Large intestine (tissue), 12 donors: ENCODE data around the gene PRADC1. TPM values are rescaled to one million over a fixed set of nuclear protein-coding genes. Genes with fewer than 3 reads are reported as not detected.

Experiments used
- DNase-seq, 2 donors: peaks; one replicate each; pipeline versions ENCODE4 v3.0.0 to v3.0.0-alpha.2; 2013
- H3K27ac ChIP-seq: one replicate; pipeline ENCODE4 v1.5.1; 2013; ENCODE audit warnings: low read length
- H3K27me3 ChIP-seq: 2 replicates; pipeline ENCODE4 v1.6.1; 2013; ENCODE audit warnings: low read length; ENCODE audit not compliant: control insufficient read depth, insufficient read depth
- H3K36me3 ChIP-seq: 2 replicates; pipeline ENCODE4 v1.6.1; 2013; ENCODE audit warnings: low read length; ENCODE audit not compliant: control insufficient read depth, insufficient read depth
- H3K4me1 ChIP-seq: one replicate; pipeline ENCODE4 v1.6.1; 2013; ENCODE audit warnings: low read length; ENCODE audit not compliant: control insufficient read depth, insufficient read depth
- H3K4me3 ChIP-seq: one replicate; pipeline ENCODE4 v1.5.1; 2013; ENCODE audit warnings: low read length
- H3K9me3 ChIP-seq: one replicate; pipeline ENCODE4 v1.6.1; 2013; ENCODE audit warnings: mild to moderate bottlenecking, low read depth, low read length, moderate library complexity; ENCODE audit not compliant: control insufficient read depth
- WGBS: methylation state at CpG from one replicate; pipeline ENCODE4 v1.1.5; 2013; ENCODE audit warnings: low lambda C conversion rate; ENCODE audit not compliant: insufficient coverage; 5-methylcytosine and 5-hydroxymethylcytosine counted together
- long read RNA-seq, 11 donors: transcript quantifications; one replicate each; lab custom pipeline, GENCODE V29; 2026
- polyA plus RNA-seq: library from polyadenylated mRNA; unstranded; fragments of 120-200 nt; gene quantifications from one replicate; pipeline ENCODE4 v1.2.1, GENCODE V29; 2013

Gene PRADC1
- 13.5 TPM for polyA plus RNA-seq
- long read RNA-seq, donor 1, transcript PRADC1-201 (5 exons, 1,083 nt), result major isoform, 8 of 8 reads
- long read RNA-seq, donor 1, partial matches to known transcripts, result 0 of 8 reads
- long read RNA-seq, donor 1, other reads (novel, unspliced or antisense), result 0 of 8 reads
- long read RNA-seq, donor 2, transcript PRADC1-201 (5 exons, 1,083 nt), result major isoform, 17 of 17 reads
- long read RNA-seq, donor 2, partial matches to known transcripts, result 0 of 17 reads
- long read RNA-seq, donor 2, other reads (novel, unspliced or antisense), result 0 of 17 reads
- long read RNA-seq, donor 3, result 0 reads
- long read RNA-seq, donor 4, partial matches to known transcripts, result 0 of 3 reads
- long read RNA-seq, donor 4, other reads (novel, unspliced or antisense), result 0 of 3 reads
- long read RNA-seq, donor 5, transcript PRADC1-201 (5 exons, 1,083 nt), result major isoform, 10 of 10 reads
- long read RNA-seq, donor 5, partial matches to known transcripts, result 0 of 10 reads
- long read RNA-seq, donor 5, other reads (novel, unspliced or antisense), result 0 of 10 reads
- long read RNA-seq, donor 6, transcript PRADC1-201 (5 exons, 1,083 nt), result major isoform, 9 of 9 reads
- long read RNA-seq, donor 6, partial matches to known transcripts, result 0 of 9 reads
- long read RNA-seq, donor 6, other reads (novel, unspliced or antisense), result 0 of 9 reads
- long read RNA-seq, donor 7, transcript PRADC1-201 (5 exons, 1,083 nt), result major isoform, 7 of 7 reads
- long read RNA-seq, donor 7, partial matches to known transcripts, result 0 of 7 reads
- long read RNA-seq, donor 7, other reads (novel, unspliced or antisense), result 0 of 7 reads
- long read RNA-seq, donor 8, transcript PRADC1-201 (5 exons, 1,083 nt), result major isoform, 18 of 30 reads
- long read RNA-seq, donor 8, partial matches to known transcripts, result 10 of 30 reads
- long read RNA-seq, donor 8, other reads (novel, unspliced or antisense), result 0 of 30 reads
- long read RNA-seq, donor 9, transcript PRADC1-201 (5 exons, 1,083 nt), result major isoform, 11 of 24 reads
- long read RNA-seq, donor 9, partial matches to known transcripts, result 13 of 24 reads
- long read RNA-seq, donor 9, other reads (novel, unspliced or antisense), result 0 of 24 reads
- long read RNA-seq, donor 10, transcript PRADC1-201 (5 exons, 1,083 nt), result major isoform, 10 of 10 reads
- long read RNA-seq, donor 10, partial matches to known transcripts, result 0 of 10 reads
- long read RNA-seq, donor 10, other reads (novel, unspliced or antisense), result 0 of 10 reads
- long read RNA-seq, donor 11, transcript PRADC1-201 (5 exons, 1,083 nt), result major isoform, 11 of 16 reads
- long read RNA-seq, donor 11, partial matches to known transcripts, result 5 of 16 reads
- long read RNA-seq, donor 11, other reads (novel, unspliced or antisense), result 0 of 16 reads

GRCh38 chr2:73233154-73233931 is at the start of gene PRADC1:
Gene PRADC1, minus strand, starts transcription at chr2:73233239. Its CDS starts 79 bp downstream, at chr2:73233160.
- WGBS, result no CpG with 5 or more reads among the region's 67 CpGs
- peak within 1 kb of the TSS; percentile 96 for H3K27ac ChIP-seq
- peaks cover 8% of the 10 kb centered on the region for H3K4me1 ChIP-seq
- H3K36me3 ChIP-seq, result peaks cover 10% of the 10 kb centered on the region
- H3K9me3 ChIP-seq, result no peaks in the 10 kb centered on the region
- peak; percentile 99 to 100 for DNase-seq
- peak within 1 kb of the TSS; percentile 97 for H3K4me3 ChIP-seq
- H3K27me3 ChIP-seq, result no peaks in the 10 kb centered on the region

GRCh38 chr2:73281244-73281643 is 48.2 kb upstream of the PRADC1 start:
- H3K27me3 ChIP-seq, result peaks cover 33% of the 10 kb centered on the region
- no peak overlapping the region for H3K4me3 ChIP-seq
- no peak overlapping the region for H3K27ac ChIP-seq
- H3K9me3 ChIP-seq, result no peaks in the 10 kb centered on the region
- H3K4me1 ChIP-seq, result peaks cover 4% of the 10 kb centered on the region
- no peaks in the 10 kb centered on the region for H3K36me3 ChIP-seq
- DNase-seq, result no peak

GRCh38 chr2:73279852-73280251 is 46.8 kb upstream of the PRADC1 start:
- Histone ChIP-seq H3K4me3 (no peak overlapping the region), H3K27me3 (peaks cover 19% of the 10 kb centered on the region), H3K9me3 (no peaks in the 10 kb centered on the region), H3K36me3 (no peaks in the 10 kb centered on the region), H3K27ac (no peak overlapping the region), H3K4me1 (peaks cover 4% of the 10 kb centered on the region)
- no peak for DNase-seq
- 100% methylated on average over 3 of the region's 9 CpGs for WGBS

GRCh38 chr2:73272270-73272669 is 39.2 kb upstream of the PRADC1 start:
- no CpG with 5 or more reads among the region's 1 CpG for WGBS
- no peak overlapping the region for H3K4me3 ChIP-seq
- H3K4me1 ChIP-seq, result peaks cover 7% of the 10 kb centered on the region
- H3K36me3 ChIP-seq, result no peaks in the 10 kb centered on the region
- DNase-seq, result no peak
- peaks cover 5% of the 10 kb centered on the region for H3K9me3 ChIP-seq
- no peak overlapping the region for H3K27ac ChIP-seq
- H3K27me3 ChIP-seq, result peaks cover 30% of the 10 kb centered on the region

GRCh38 chr2:73269686-73270465 is 36.8 kb upstream of the PRADC1 start:
- peak overlapping the region; percentile 18 for H3K4me3 ChIP-seq
- peaks cover 33% of the 10 kb centered on the region for H3K27me3 ChIP-seq
- H3K4me1 ChIP-seq, result peaks cover 7% of the 10 kb centered on the region
- H3K36me3 ChIP-seq, result no peaks in the 10 kb centered on the region
- H3K9me3 ChIP-seq, result peaks cover 8% of the 10 kb centered on the region
- H3K27ac ChIP-seq, result no peak overlapping the region
- DNase-seq, result no peak
- no CpG with 5 or more reads among the region's 22 CpGs for WGBS

GRCh38 chr2:73268830-73269685 is 36.0 kb upstream of the PRADC1 start:
- peaks cover 33% of the 10 kb centered on the region for H3K27me3 ChIP-seq
- WGBS, result no CpG with 5 or more reads among the region's 113 CpGs
- peak; percentile 58 to 70 for DNase-seq
- H3K4me3 ChIP-seq, result peak overlapping the region; percentile 10
- H3K4me1 ChIP-seq, result peaks cover 7% of the 10 kb centered on the region
- H3K36me3 ChIP-seq, result no peaks in the 10 kb centered on the region
- peaks cover 8% of the 10 kb centered on the region for H3K9me3 ChIP-seq
- H3K27ac ChIP-seq, result no peak overlapping the region

- H3K27me3 ChIP-seq, result peaks cover 33% of the 10 kb centered on the region
- DNase-seq, result no peak
- H3K4me1 ChIP-seq, result peaks cover 7% of the 10 kb centered on the region
- 72% methylated on average over 2 of the region's 14 CpGs for WGBS
- H3K36me3 ChIP-seq, result no peaks in the 10 kb centered on the region
- H3K27ac ChIP-seq, result no peak overlapping the region
- H3K4me3 ChIP-seq, result peak overlapping the region; percentile 10
- H3K9me3 ChIP-seq, result peaks cover 8% of the 10 kb centered on the region
Observed at GRCh38 chr2:73268366-73268829, 35.4 kb upstream of the PRADC1 start.

- Histone ChIP-seq H3K4me1 (peaks cover 7% of the 10 kb centered on the region), H3K27me3 (peaks cover 33% of the 10 kb centered on the region), H3K27ac (no peak overlapping the region), H3K36me3 (no peaks in the 10 kb centered on the region), H3K9me3 (peaks cover 8% of the 10 kb centered on the region), H3K4me3 (no peak overlapping the region)
- no CpG with 5 or more reads among the region's 4 CpGs for WGBS
- no peak for DNase-seq
Observed at GRCh38 chr2:73267008-73267407, 34.0 kb upstream of the PRADC1 start.
